ENCODE measurements around the gene SPECC1. TPM values are rescaled to one million over a fixed set of nuclear protein-coding genes. Genes with fewer than 3 reads are reported as not detected.

The SPECC1 gene
- total and polyA plus RNA-seq, 9 of the 15 experiments (the other 6 are each of a cell fraction or from before 2014, with no cell fraction given): 2.4 to 19.6 (median 14.7) TPM

DNA sequence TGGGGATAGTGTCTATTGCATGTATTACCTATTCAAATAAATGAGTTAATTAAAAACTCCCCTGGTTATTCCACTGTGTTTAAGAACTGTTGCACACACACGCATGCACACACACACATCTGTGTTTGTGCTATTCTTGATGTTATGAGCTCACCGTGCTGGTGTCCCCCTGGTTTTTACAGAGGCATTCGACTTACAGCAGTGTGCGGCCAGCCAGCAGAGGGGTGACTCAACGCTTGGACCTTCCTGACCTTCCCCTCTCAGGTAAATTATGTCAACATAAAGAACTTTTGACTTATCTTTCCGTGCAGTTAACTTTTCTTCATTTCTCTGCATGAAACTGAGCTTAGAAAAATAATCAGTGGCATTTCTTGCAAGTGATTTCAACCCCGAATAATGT, 244.2 kb downstream of the SPECC1 start:
- Histone ChIP-seq H3K36me3 (ENCODE audit: control insufficient read depth, insufficient read depth, low read length) (no peaks in the 10 kb centered on the region; the same call in 2 of the 3 replicates), H4K20me1 (replicated peaks; ENCODE audit: control insufficient read depth, insufficient read depth, low read length) (no peaks in the 10 kb centered on the region), H3K9me1 (ENCODE audit: control insufficient read depth, insufficient read depth, low read length) (no peaks in the 10 kb centered on the region), H3K9ac (ENCODE audit: insufficient read depth in 1 of 2, low read depth in 2 of 2, low read length in 2 of 2) (no peak overlapping the region), H3K27ac (ENCODE audit: extremely low read depth, low read depth, low read length) (no peak overlapping the region), H3K27me3 (ENCODE audit: control insufficient read depth in 2 of 2, insufficient read depth in 2 of 2, low read length in 2 of 2) (no peaks in the 10 kb centered on the region), H2AFZ (ENCODE audit: low read depth, low read length) (no peak overlapping the region), H3K9me3 (replicated peaks; ENCODE audit: control insufficient read depth, insufficient read depth, low read depth, low read length) (no peaks in the 10 kb centered on the region; the same call in 1 of the 2 replicates), H3K79me2 (ENCODE audit: control insufficient read depth, insufficient read depth, low read length) (no peaks in the 10 kb centered on the region), H3K4me1 (replicated peaks in 1 of 2; ENCODE audit: control insufficient read depth in 2 of 2, insufficient read depth in 2 of 2, low read length in 2 of 2) (no peaks in the 10 kb centered on the region), H3K4me2 (ENCODE audit: insufficient read depth, low read length) (no peak overlapping the region), H3K4me3 (no peak overlapping the region)
- POLR2A ChIA-PET: no interaction called here
- CTCF ChIA-PET (ENCODE audit: low intra/inter-chr PET ratio): no interaction called here
- TF ChIP-seq, protein P1, sequence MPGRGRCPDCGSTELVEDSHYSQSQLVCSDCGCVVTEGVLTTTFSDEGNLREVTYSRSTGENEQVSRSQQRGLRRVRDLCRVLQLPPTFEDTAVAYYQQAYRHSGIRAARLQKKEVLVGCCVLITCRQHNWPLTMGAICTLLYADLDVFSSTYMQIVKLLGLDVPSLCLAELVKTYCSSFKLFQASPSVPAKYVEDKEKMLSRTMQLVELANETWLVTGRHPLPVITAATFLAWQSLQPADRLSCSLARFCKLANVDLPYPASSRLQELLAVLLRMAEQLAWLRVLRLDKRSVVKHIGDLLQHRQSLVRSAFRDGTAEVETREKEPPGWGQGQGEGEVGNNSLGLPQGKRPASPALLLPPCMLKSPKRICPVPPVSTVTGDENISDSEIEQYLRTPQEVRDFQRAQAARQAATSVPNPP (IDR thresholded peaks at IDR 0.05; ENCODE audit: borderline replicate concordance, insufficient read depth, insufficient read length): no peak
- no peak for TF ChIP-seq ZNF586 (CRISPR knock-in tag; conservative IDR thresholded peaks at IDR 0.05)
- no peak for TF ChIP-seq MCM2 (IDR thresholded peaks at IDR 0.05; ENCODE audit: low read depth)
- no peak for TF ChIP-seq ETV1 (tag; conservative IDR thresholded peaks at IDR 0.05; ENCODE audit: low read depth)
- TF ChIP-seq SMARCA4 (IDR thresholded peaks at IDR 0.05): no peak
- TF ChIP-seq ZNF75A (CRISPR knock-in tag; IDR thresholded peaks at IDR 0.05): no peak
- no peak for TF ChIP-seq CBFB (CRISPR knock-in tag; IDR thresholded peaks at IDR 0.05)
- TF ChIP-seq, protein P2, sequence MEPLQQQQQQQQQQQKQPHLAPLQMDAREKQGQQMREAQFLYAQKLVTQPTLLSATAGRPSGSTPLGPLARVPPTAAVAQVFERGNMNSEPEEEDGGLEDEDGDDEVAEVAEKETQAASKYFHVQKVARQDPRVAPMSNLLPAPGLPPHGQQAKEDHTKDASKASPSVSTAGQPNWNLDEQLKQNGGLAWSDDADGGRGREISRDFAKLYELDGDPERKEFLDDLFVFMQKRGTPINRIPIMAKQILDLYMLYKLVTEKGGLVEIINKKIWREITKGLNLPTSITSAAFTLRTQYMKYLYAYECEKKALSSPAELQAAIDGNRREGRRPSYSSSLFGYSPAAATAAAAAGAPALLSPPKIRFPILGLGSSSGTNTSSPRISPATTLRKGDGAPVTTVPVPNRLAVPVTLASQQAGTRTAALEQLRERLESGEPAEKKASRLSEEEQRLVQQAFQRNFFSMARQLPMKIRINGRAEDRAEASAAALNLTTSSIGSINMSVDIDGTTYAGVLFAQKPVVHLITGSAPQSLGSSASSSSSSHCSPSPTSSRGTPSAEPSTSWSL (CRISPR knock-in tag; IDR thresholded peaks at IDR 0.05; ENCODE audit: borderline replicate concordance): no peak
- TF ChIP-seq ZNF175 (CRISPR knock-in tag; IDR thresholded peaks at IDR 0.05; ENCODE audit: low read depth): no peak
- no peak for TF ChIP-seq GTF2F1 (IDR thresholded peaks at IDR 0.05; ENCODE audit: low read depth, low read length)
- TF ChIP-seq ZNF134 (CRISPR knock-in tag; conservative IDR thresholded peaks at IDR 0.05): no peak
- in situ Hi-C loops (cut with MboI): no loop called here
- intact Hi-C loops (cut with micrococcal nuclease): no loop called here
- FAIRE-seq: no peak
- ATAC-seq: no peak
- no peak for DNase-seq (ENCODE audit: extremely low read depth in 1 of 4, low spot score in 3 of 4)
- WGBS (ENCODE audit: insufficient coverage, low coverage, missing lambda C conversion rate): 63% methylated on average over 6 of the region's 7 CpGs
- BruUV-seq (replicated peaks): no TSS peak
